Measurements from ENCODE around the gene AFF3.

Gene AFF3

DNA sequence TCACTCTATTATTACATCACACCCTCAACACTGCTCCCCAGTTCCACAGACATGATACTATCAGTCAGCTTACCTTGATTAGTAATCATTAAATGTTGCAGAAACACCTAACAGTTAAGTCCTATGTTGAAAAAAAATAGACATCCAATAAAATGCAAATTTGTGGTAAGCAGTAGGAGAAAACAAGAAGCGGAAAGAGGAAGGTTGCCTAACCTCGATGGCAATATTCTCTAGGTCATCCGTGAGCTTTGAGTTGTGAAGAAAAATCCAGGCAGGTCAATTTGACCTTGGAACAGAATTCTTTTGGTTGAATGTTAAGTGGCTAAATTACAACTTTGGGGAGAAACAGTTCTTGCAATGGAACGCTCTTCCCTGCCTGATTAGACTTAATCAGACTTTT, 264.4 kb downstream of the AFF3 start:
- DNase-seq = no peak
- H3K9me3 ChIP-seq = no peaks in the 10 kb centered on the region
- no peak overlapping the region for H3K4me3 ChIP-seq (ENCODE audit: low read depth, low read length)
- H3K4me1 ChIP-seq = no peaks in the 10 kb centered on the region
- no peaks in the 10 kb centered on the region for H3K36me3 ChIP-seq
- H3K27me3 ChIP-seq = no peaks in the 10 kb centered on the region
- TF ChIP-seq, protein P1, sequence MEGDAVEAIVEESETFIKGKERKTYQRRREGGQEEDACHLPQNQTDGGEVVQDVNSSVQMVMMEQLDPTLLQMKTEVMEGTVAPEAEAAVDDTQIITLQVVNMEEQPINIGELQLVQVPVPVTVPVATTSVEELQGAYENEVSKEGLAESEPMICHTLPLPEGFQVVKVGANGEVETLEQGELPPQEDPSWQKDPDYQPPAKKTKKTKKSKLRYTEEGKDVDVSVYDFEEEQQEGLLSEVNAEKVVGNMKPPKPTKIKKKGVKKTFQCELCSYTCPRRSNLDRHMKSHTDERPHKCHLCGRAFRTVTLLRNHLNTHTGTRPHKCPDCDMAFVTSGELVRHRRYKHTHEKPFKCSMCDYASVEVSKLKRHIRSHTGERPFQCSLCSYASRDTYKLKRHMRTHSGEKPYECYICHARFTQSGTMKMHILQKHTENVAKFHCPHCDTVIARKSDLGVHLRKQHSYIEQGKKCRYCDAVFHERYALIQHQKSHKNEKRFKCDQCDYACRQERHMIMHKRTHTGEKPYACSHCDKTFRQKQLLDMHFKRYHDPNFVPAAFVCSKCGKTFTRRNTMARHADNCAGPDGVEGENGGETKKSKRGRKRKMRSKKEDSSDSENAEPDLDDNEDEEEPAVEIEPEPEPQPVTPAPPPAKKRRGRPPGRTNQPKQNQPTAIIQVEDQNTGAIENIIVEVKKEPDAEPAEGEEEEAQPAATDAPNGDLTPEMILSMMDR (IDR thresholded peaks at IDR 0.05; ENCODE audit: low read depth, low read length) = no peak

DNA sequence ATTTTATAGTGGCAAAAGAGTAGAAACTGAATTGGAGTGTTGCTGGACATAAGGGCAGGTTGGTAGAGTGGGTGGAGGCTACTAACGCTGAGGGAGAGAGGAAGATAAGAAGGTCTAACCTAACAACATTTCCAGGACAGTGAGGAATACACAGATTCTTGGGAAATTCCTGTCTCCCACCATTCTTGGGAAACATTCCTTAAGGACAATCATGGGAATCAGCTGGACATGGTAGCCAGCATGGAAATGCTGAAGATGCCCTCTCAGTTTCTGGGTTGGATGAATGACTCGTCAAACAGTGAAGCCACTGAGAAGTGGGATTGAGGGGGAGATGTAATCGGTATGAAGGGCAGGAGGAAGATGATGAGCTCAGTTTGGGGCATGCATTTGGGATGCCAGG, 265.4 kb downstream of the AFF3 start:
- no peaks in the 10 kb centered on the region for H3K36me3 ChIP-seq
- H3K9me3 ChIP-seq = no peaks in the 10 kb centered on the region
- TF ChIP-seq, protein P1 (IDR thresholded peaks at IDR 0.05; ENCODE audit: low read depth, low read length) = no peak
- no peak for DNase-seq
- H3K27me3 ChIP-seq = no peaks in the 10 kb centered on the region
- no peaks in the 10 kb centered on the region for H3K4me1 ChIP-seq
- H3K4me3 ChIP-seq (ENCODE audit: low read depth, low read length) = no peak overlapping the region

DNA sequence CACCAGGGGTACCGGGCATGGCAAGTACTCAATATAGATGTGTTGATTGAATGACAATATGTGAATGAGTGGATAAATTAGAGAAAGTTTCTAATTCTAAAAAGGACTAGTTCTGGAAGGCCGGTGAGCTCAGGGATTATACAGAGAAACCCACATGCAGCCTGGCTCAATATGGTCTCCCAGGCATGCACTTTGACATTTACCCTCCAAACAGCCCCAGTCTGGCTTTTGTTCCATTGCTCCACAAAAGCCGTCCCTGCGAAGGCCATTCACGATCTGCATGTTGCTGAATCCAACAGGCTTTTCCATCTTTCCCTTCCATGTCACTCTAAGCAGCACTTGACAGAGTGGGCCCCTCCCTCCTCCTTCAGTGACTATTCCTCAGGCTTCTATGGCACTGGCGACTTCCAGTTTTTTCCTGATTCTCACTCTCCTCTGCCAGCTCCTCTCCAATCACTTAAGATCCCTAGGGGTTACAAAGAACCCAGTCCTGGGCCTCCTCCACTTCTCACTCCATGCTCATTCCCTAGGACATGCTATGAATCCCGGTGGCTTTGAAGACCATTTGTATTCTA, 266.7 kb downstream of the AFF3 start:
- Histone ChIP-seq H3K4me3 (ENCODE audit: low read depth, low read length) (no peak overlapping the region), H3K36me3 (no peaks in the 10 kb centered on the region), H3K4me1 (no peaks in the 10 kb centered on the region), H3K27me3 (no peaks in the 10 kb centered on the region), H3K9me3 (no peaks in the 10 kb centered on the region)
- no peak for DNase-seq
- TF ChIP-seq, protein P1 (IDR thresholded peaks at IDR 0.05; ENCODE audit: low read depth, low read length) = no peak

DNA sequence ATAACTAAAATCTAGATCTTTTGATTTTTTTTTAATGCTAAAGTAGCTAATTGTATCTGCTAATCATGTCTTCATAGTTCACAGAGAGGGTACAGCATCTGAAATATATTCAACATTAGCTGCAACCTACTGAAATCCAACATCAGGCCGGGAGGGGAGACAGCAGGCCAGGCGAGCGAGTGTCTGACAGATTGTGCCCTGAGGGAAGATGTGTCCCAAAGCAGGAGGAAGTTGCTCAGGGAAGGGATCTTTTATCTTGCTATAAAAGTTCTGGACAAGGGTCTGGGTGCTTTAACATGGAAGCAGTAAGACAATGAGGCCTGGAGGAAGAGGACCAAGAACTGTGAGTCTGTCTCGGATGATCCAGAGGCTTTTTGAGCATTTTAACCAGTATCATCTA, 274.1 kb downstream of the AFF3 start:
- Histone ChIP-seq H3K4me3 (ENCODE audit: low read depth, low read length) (no peak overlapping the region), H3K36me3 (no peaks in the 10 kb centered on the region), H3K4me1 (no peaks in the 10 kb centered on the region), H3K9me3 (no peaks in the 10 kb centered on the region), H3K27me3 (no peaks in the 10 kb centered on the region)
- TF ChIP-seq, protein P1 (IDR thresholded peaks at IDR 0.05; ENCODE audit: low read depth, low read length) = no peak
- peak; percentile 54 for DNase-seq

DNA sequence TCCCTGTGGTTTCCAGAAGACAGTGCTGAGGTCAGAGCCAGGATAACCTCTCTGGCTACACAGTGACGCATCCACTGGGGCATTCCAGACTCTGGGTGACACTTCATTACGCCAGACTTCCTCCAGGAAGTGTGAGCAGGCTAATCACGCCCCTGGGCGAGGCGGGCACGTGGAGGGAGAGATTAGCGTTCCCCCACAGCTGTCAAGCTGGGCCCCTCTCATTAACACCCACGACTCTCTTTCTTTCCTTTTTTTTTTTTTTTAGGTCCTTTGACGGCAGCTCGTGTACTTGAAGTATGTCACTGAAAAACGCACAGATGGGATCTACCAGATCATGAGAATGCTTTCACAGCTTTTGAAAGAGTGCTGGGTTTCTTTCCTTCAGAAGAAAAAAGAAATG, 274.6 kb downstream of the AFF3 start:
- no peaks in the 10 kb centered on the region for H3K4me1 ChIP-seq
- TF ChIP-seq, protein P1 (IDR thresholded peaks at IDR 0.05; ENCODE audit: low read depth, low read length) = no peak
- H3K9me3 ChIP-seq = no peaks in the 10 kb centered on the region
- no peak for DNase-seq
- no peak overlapping the region for H3K4me3 ChIP-seq (ENCODE audit: low read depth, low read length)
- no peaks in the 10 kb centered on the region for H3K36me3 ChIP-seq
- H3K27me3 ChIP-seq = no peaks in the 10 kb centered on the region

DNA sequence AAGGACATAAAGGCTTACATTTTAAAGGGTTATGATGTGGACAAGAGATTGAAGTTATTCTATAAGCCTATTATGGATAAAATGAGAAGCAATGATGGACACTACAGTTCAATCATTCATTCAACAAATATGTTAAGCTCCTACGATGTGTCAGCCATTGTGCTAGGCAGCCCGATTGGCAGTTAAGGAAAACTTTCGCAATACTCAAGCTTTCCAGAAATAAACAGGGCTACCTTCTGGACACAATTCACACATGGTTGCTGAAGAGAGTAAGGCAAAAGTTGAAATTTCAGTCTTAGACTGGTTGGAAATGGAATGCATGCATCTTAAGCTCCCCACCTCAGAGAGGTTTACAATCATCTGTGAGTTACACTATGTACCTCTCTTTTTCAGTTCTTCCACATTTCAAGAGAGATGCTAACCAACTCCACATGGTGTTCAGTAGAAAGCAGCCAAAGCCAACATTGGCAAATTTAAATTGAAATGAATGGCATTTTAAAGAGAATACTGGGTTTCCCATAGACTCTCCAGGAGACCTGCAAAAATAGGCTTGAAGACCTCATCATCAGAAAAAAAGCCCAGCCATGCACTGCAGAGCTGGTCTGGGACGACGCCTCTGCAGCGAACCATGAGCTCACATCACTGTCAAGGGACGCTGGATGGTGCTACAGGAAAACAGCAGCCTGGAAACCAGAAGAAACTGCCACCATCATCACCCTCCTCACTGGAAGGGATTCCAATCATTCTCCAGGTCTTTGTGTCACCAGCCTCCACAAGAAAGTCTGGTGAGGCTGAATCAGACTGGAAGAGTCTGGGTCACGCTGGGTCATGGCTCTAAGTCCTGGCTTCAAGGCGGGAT, 276.3 kb downstream of the AFF3 start:
- Histone ChIP-seq H3K9me3 (no peaks in the 10 kb centered on the region), H3K4me3 (ENCODE audit: low read depth, low read length) (no peak overlapping the region), H3K4me1 (no peaks in the 10 kb centered on the region), H3K36me3 (no peaks in the 10 kb centered on the region), H3K27me3 (no peaks in the 10 kb centered on the region)
- TF ChIP-seq, protein P1 (IDR thresholded peaks at IDR 0.05; ENCODE audit: low read depth, low read length) = no peak
- no peak for DNase-seq
